ENCODE results near the gene SOCS6. TPM values are rescaled to one million over a fixed set of nuclear protein-coding genes. Genes with fewer than 3 reads are reported as not detected.

The SOCS6 gene
- total and polyA plus RNA-seq, 2 of the 13 experiments (the other 11 are each of a cell fraction or from before 2014, with no cell fraction given), result 18.6 to 38.3 TPM

- Histone ChIP-seq H4K20me1 (ENCODE audit: insufficient read depth, low read length) (peaks cover 14% of the 10 kb centered on the region), H3K9me3 (ENCODE audit: low read length) (no peaks in the 10 kb centered on the region), H3K4me2 (ENCODE audit: low read depth, low read length) (peak overlapping the region; percentile 86), H3K36me3 (replicated peaks in 1 of 2; ENCODE audit: control insufficient read depth in 1 of 2, insufficient read depth in 2 of 2, low read length in 2 of 2) (peaks cover 0 to 3% of the 10 kb centered on the region in 2 experiments; a peak in 1 of 5 replicates), H3K4me1 (ENCODE audit: insufficient read depth, low read length) (peaks cover 76% of the 10 kb centered on the region), H3K79me2 (ENCODE audit: insufficient read depth, low read length) (peaks cover 84% of the 10 kb centered on the region), H3K27ac (ENCODE audit: extremely low read length, insufficient read depth, low read length) (peak overlapping the region; percentile 5), H3K4me3 (replicated peaks in 1 of 3; ENCODE audit: insufficient read depth in 1 of 3, low read depth in 2 of 3, low read length in 3 of 3) (peak overlapping the region in 1 of 3 experiments; percentile 35; a peak in 1 of 6 replicates), H3K27me3 (ENCODE audit: control insufficient read depth in 1 of 2, insufficient read depth in 2 of 2, low read length in 2 of 2) (no peaks in the 10 kb centered on the region; a peak in 1 of 5 replicates), H3K9ac (ENCODE audit: insufficient read depth, low read depth, low read length) (peak overlapping the region; percentile 10; the same call in 1 of the 2 replicates), H2AFZ (ENCODE audit: low read length) (no peak overlapping the region)
- no peak for TF ChIP-seq SOX13 (IDR thresholded peaks at IDR 0.05)
- no peak for TF ChIP-seq SOX13 (CRISPR knock-in tag; conservative IDR thresholded peaks at IDR 0.05 in 1 of 2, IDR thresholded peaks at IDR 0.05 in 1 of 2)
- peak; percentile 64 for TF ChIP-seq PPARG (CRISPR knock-in tag; conservative IDR thresholded peaks at IDR 0.05)
- TF ChIP-seq BRD4 (CRISPR knock-in tag; IDR thresholded peaks at IDR 0.05), result no peak
- no peak for TF ChIP-seq ZZZ3 (CRISPR knock-in tag; IDR thresholded peaks at IDR 0.05; ENCODE audit: borderline replicate concordance)
- CTCF ChIA-PET (ENCODE audit: low intra/inter-chr PET ratio, low total read pairs), result no interaction called here
- no peak for ATAC-seq
- POLR2A ChIA-PET, result interaction anchor here (0.9 kb wide), 1 partner anchor 41 kb away, joined by 3 read pairs; no protein-coding TSS in a partner anchor
- no peak for DNase-seq (ENCODE audit: low spot score)
- 68% methylated on average over 5 of the region's 5 CpGs for WGBS (ENCODE audit: low lambda C conversion rate)
- in situ Hi-C loops (cut with HindIII; ENCODE audit: extremely low pct_ligation_motif_present, low pct_unique_long_range_greater_than_20kb), result no loop called here
- FAIRE-seq, result no peak
- intact Hi-C loops (cut with micrococcal nuclease; ENCODE audit: unreplicated experiment), result loop anchor here (5.0 kb wide), 1 partner anchor 40 kb away; no protein-coding TSS in a partner anchor
- BruUV-seq (replicated peaks), result no TSS peak
Measured at GRCh38 chr18:70292628-70293027, 3.8 kb downstream of the SOCS6 start.

GRCh38 chr18:70293166-70293565, 4.3 kb downstream of the SOCS6 start:
- intact Hi-C loops (cut with micrococcal nuclease; ENCODE audit: unreplicated experiment), result loop anchor here (5.0 kb wide), 1 partner anchor 39 kb away; no protein-coding TSS in a partner anchor
- Histone ChIP-seq H3K4me3 (replicated peaks in 1 of 3; ENCODE audit: insufficient read depth in 1 of 3, low read depth in 2 of 3, low read length in 3 of 3) (no peak overlapping the region), H3K27me3 (ENCODE audit: control insufficient read depth in 1 of 2, insufficient read depth in 2 of 2, low read length in 2 of 2) (no peaks in the 10 kb centered on the region; a peak in 1 of 5 replicates), H3K9ac (ENCODE audit: insufficient read depth, low read depth, low read length) (no peak overlapping the region), H2AFZ (ENCODE audit: low read length) (no peak overlapping the region), H4K20me1 (ENCODE audit: insufficient read depth, low read length) (peaks cover 18% of the 10 kb centered on the region), H3K9me3 (ENCODE audit: low read length) (no peaks in the 10 kb centered on the region), H3K27ac (ENCODE audit: extremely low read length, insufficient read depth, low read length) (peak overlapping the region; percentile 16), H3K79me2 (ENCODE audit: insufficient read depth, low read length) (peaks cover 89% of the 10 kb centered on the region), H3K4me1 (ENCODE audit: insufficient read depth, low read length) (peaks cover 74% of the 10 kb centered on the region), H3K36me3 (replicated peaks in 1 of 2; ENCODE audit: control insufficient read depth in 1 of 2, insufficient read depth in 2 of 2, low read length in 2 of 2) (peaks cover 0 to 3% of the 10 kb centered on the region in 2 experiments; a peak in 1 of 5 replicates), H3K4me2 (ENCODE audit: low read depth, low read length) (peak overlapping the region; percentile 40)
- FAIRE-seq (no peak), ATAC-seq (no peak), DNase-seq (ENCODE audit: low spot score) (no peak)
- in situ Hi-C loops (cut with HindIII; ENCODE audit: extremely low pct_ligation_motif_present, low pct_unique_long_range_greater_than_20kb), result no loop called here
- CTCF ChIA-PET (ENCODE audit: low intra/inter-chr PET ratio, low total read pairs), result no interaction called here
- POLR2A ChIA-PET, result interaction anchor here (0.9 kb wide), 2 partner anchors 39 to 41 kb away, joined by 3 read pairs; no protein-coding TSS in a partner anchor
- BruUV-seq (replicated peaks), result no TSS peak
- WGBS (ENCODE audit: low lambda C conversion rate), result 69% methylated on average over 3 of the region's 3 CpGs
- TF ChIP-seq ZNF549 (CRISPR knock-in tag; IDR thresholded peaks at IDR 0.05) (no peak), SKIL (CRISPR knock-in tag; IDR thresholded peaks at IDR 0.05; ENCODE audit: borderline replicate concordance) (no peak), CBX5 (CRISPR knock-in tag; IDR thresholded peaks at IDR 0.05; ENCODE audit: borderline replicate concordance) (no peak), DPF2 (CRISPR knock-in tag; IDR thresholded peaks at IDR 0.05; ENCODE audit: borderline replicate concordance, low read depth) (no peak), PHB2 (IDR thresholded peaks at IDR 0.05; ENCODE audit: partially characterized antibody) (no peak), ARNTL (CRISPR knock-in tag; IDR thresholded peaks at IDR 0.05) (no peak), KDM3A (CRISPR knock-in tag; IDR thresholded peaks at IDR 0.05; ENCODE audit: low read depth) (no peak), CERS6 (CRISPR knock-in tag; IDR thresholded peaks at IDR 0.05) (no peak)
- TF ChIP-seq, protein P1, sequence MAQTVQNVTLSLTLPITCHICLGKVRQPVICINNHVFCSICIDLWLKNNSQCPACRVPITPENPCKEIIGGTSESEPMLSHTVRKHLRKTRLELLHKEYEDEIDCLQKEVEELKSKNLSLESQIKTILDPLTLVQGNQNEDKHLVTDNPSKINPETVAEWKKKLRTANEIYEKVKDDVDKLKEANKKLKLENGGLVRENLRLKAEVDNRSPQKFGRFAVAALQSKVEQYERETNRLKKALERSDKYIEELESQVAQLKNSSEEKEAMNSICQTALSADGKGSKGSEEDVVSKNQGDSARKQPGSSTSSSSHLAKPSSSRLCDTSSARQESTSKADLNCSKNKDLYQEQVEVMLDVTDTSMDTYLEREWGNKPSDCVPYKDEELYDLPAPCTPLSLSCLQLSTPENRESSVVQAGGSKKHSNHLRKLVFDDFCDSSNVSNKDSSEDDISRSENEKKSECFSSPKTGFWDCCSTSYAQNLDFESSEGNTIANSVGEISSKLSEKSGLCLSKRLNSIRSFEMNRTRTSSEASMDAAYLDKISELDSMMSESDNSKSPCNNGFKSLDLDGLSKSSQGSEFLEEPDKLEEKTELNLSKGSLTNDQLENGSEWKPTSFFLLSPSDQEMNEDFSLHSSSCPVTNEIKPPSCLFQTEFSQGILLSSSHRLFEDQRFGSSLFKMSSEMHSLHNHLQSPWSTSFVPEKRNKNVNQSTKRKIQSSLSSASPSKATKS (CRISPR knock-in tag; IDR thresholded peaks at IDR 0.05), result no peak

Measured in HepG2 (cell line).